ENCODE measurements around the gene CC2D1A. TPM values are rescaled to one million over a fixed set of nuclear protein-coding genes. Genes with fewer than 3 reads are reported as not detected.
"Not testable (repeated sequence)": the region's sequence is repeated elsewhere in the genome, so short reads cannot be mapped to it uniquely, and the experiment has no call there.

The CC2D1A gene
- total and polyA plus RNA-seq, 8 donors = 24.8 to 381 (median 38.5) TPM

GRCh38 chr19:13972368-13973155 is 66.6 kb downstream of the CC2D1A start:
- intact Hi-C loops (cut with DNase I; ENCODE audit: low total_unique reads) = no loop called here
- Histone ChIP-seq H3K4me3 (no peak overlapping the region), H3K27ac (no peak overlapping the region), H3K9me3 (no peaks in the 10 kb centered on the region), H3K4me1 (no peaks in the 10 kb centered on the region), H3K27me3 (no peaks in the 10 kb centered on the region), H3K36me3 (peaks cover 38 to 95% (median 89%) of the 10 kb centered on the region in 4 donors)
- WGBS, 5 donors = 91 to 97% (median 92%) methylated on average over 16 to 37 of the region's 37 CpGs
- TF ChIP-seq EP300 (IDR thresholded peaks at IDR 0.05) (no peak), POLR2A (IDR thresholded peaks at IDR 0.05) (no peak), POLR2AphosphoS5 (IDR thresholded peaks at IDR 0.05) (no peak), CTCF (IDR thresholded peaks at IDR 0.05) (no peak)
- no peak for DNase-seq

- intact Hi-C loops (cut with DNase I; ENCODE audit: low total_unique reads); H3K27me3 ChIP-seq; H3K4me3 ChIP-seq; H3K4me1 ChIP-seq; DNase-seq; H3K9me3 ChIP-seq; H3K27ac ChIP-seq: not testable (repeated sequence)
- 90 to 99% (median 96%) methylated on average over 3 of the region's 3 CpGs for WGBS, 5 donors
- H3K36me3 ChIP-seq = peaks cover 29 to 86% (median 83%) of the 10 kb centered on the region in 4 donors
Observed at GRCh38 chr19:13973479-13973878, 67.5 kb downstream of the CC2D1A start.

- no peaks in the 10 kb centered on the region for H3K27me3 ChIP-seq
- WGBS, 5 donors = 38 to 46% (median 41%) methylated on average over 12 of the region's 12 CpGs
- intact Hi-C loops (cut with DNase I; ENCODE audit: low total_unique reads) = no loop called here
- peaks cover 11 to 15% (median 11%) of the 10 kb centered on the region in 4 donors for H3K4me1 ChIP-seq
- peaks cover 23 to 80% (median 77%) of the 10 kb centered on the region in 4 donors for H3K36me3 ChIP-seq
- TF ChIP-seq CTCF (IDR thresholded peaks at IDR 0.05) (no peak), POLR2A (IDR thresholded peaks at IDR 0.05) (no peak), EP300 (IDR thresholded peaks at IDR 0.05) (no peak), POLR2AphosphoS5 (IDR thresholded peaks at IDR 0.05) (no peak)
- peak; percentile 47 to 81 for DNase-seq
- H3K9me3 ChIP-seq = no peaks in the 10 kb centered on the region
- H3K27ac ChIP-seq = no peak overlapping the region
- no peak overlapping the region for H3K4me3 ChIP-seq
Observed at GRCh38 chr19:13974073-13974472, 68.1 kb downstream of the CC2D1A start.

- TF ChIP-seq POLR2AphosphoS5 (IDR thresholded peaks at IDR 0.05) (no peak), POLR2A (IDR thresholded peaks at IDR 0.05) (no peak)
- no peak for DNase-seq
- peaks cover 14 to 72% (median 67%) of the 10 kb centered on the region in 4 donors for H3K36me3 ChIP-seq
- no peaks in the 10 kb centered on the region for H3K27me3 ChIP-seq
- H3K4me3 ChIP-seq = no peak overlapping the region
- H3K9me3 ChIP-seq = no peaks in the 10 kb centered on the region
- intact Hi-C loops (cut with DNase I; ENCODE audit: low total_unique reads) = no loop called here
- peaks cover 17 to 26% (median 20%) of the 10 kb centered on the region in 4 donors for H3K4me1 ChIP-seq
- H3K27ac ChIP-seq = no peak overlapping the region
- 90 to 94% (median 93%) methylated on average over 11 of the region's 11 CpGs for WGBS, 5 donors
Observed at GRCh38 chr19:13975870-13976269, 69.9 kb downstream of the CC2D1A start.

GRCh38 chr19:13976446-13976845 is 70.4 kb downstream of the CC2D1A start:
- Histone ChIP-seq H3K36me3 (peaks cover 14 to 70% (median 64%) of the 10 kb centered on the region in 4 donors), H3K4me3 (no peak overlapping the region), H3K27ac (no peak overlapping the region), H3K4me1 (peaks cover 17 to 26% (median 20%) of the 10 kb centered on the region in 4 donors), H3K9me3 (no peaks in the 10 kb centered on the region), H3K27me3 (no peaks in the 10 kb centered on the region)
- intact Hi-C loops (cut with DNase I; ENCODE audit: low total_unique reads) = no loop called here
- 82 to 95% (median 91%) methylated on average over 12 of the region's 12 CpGs for WGBS, 5 donors
- no peak for DNase-seq
- no peak for TF ChIP-seq EP300 (IDR thresholded peaks at IDR 0.05)
- no peak for TF ChIP-seq POLR2AphosphoS5 (IDR thresholded peaks at IDR 0.05)

GRCh38 chr19:13977803-13978202 is 71.8 kb downstream of the CC2D1A start:
- intact Hi-C loops (cut with DNase I; ENCODE audit: low total_unique reads) = no loop called here
- WGBS, 5 donors = 68 to 78% (median 76%) methylated on average over 10 to 12 of the region's 12 CpGs

More at GRCh38 chr19:13977803-13978202, 71.8 kb downstream of the CC2D1A start:
- Histone ChIP-seq H3K4me1 (peaks cover 17 to 26% (median 20%) of the 10 kb centered on the region in 4 donors), H3K36me3 (peaks cover 11 to 70% (median 64%) of the 10 kb centered on the region in 4 donors), H3K4me3 (peak overlapping the region in 1 of 4 donors; percentile 57), H3K9me3 (no peaks in the 10 kb centered on the region), H3K27ac (peak overlapping the region in 4 of 5 donors; percentile 59 to 82 (median 76)), H3K27me3 (no peaks in the 10 kb centered on the region)
- no peak for DNase-seq
- TF ChIP-seq POLR2AphosphoS5 (IDR thresholded peaks at IDR 0.05) (no peak), CTCF (IDR thresholded peaks at IDR 0.05) (no peak)

Data from stomach (tissue), 9 donors.